HEK293 (cell line): ENCODE measurements around the gene ZNF684.

Experiments used
- CTCF ChIP-seq: fragments of 450-650 bp; formaldehyde crosslinking; IDR thresholded peaks from 2 replicates; pipeline ENCODE4 v1.5.1; 2016; ENCODE audit warnings: missing biosample characterization, missing genetic modification characterization
- ZNF18 ChIP-seq: fragments of 450-650 bp; formaldehyde crosslinking; IDR thresholded peaks from 2 replicates; pipeline ENCODE4 v1.5.1; 2016; ENCODE audit warnings: missing biosample characterization, missing genetic modification characterization
- ZNF335 ChIP-seq: fragments of 450-650 bp; formaldehyde crosslinking; conservative IDR thresholded peaks from 2 replicates; pipeline ENCODE4 v1.5.1; 2016; ENCODE audit warnings: missing biosample characterization, missing genetic modification characterization
- ZNF639 ChIP-seq: fragments of 450-650 bp; formaldehyde crosslinking; IDR thresholded peaks from 2 replicates; pipeline ENCODE4 v1.5.1; 2016; ENCODE audit warnings: missing biosample characterization, missing genetic modification characterization

GRCh38 chr1:40519517-40519916, 11.9 kb upstream of the ZNF684 start:
- TF ChIP-seq ZNF639 (tag by site-specific recombination): no peak
- TF ChIP-seq ZNF335 (tag by site-specific recombination): no peak
- no peak for TF ChIP-seq ZNF18 (tag by site-specific recombination)
- no peak for TF ChIP-seq CTCF (tag by site-specific recombination)
